ENCODE measurements around the gene PDE9A.

Gene PDE9A

DNA sequence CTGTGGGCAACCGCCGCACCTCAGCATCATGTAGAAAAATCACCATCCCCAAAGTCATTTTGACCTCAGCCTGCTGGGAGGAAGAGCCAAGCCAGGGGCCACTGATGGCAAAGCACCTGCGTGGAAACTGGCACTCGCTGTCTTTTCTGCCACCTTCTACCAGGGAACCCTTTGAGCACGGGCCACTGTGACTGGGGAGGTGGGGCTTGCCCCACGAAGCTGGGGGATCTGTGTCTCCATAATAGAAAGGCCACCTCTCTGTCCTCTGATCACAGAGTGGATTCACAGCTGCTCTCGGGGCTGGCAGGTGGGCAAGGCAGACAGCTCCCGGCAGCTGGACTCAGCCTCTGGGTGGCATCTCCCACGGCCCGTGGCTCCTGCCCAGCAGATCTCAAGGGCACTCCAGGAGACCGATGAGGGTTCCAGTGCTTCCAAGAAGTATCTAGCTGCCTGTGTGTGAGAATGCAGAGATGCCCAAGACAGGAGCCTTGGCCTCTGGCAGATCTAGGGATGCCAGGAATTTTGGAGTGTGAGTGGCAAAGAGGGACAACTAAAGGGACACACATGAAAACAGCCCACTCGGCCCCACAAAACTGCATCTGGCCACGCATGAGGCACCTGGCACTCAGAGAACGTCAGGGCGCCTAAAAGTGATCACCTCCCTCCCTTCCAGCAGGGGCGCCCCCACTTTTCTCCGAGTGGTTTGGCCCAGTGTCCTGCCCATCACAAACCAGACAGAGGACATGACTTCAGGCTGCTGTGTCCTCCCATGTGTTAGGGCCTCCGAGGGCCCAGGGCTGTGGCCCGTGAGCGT is 102.6 kb downstream of the PDE9A start:
- no peak for DNase-seq
- in situ Hi-C loops (cut with MboI; ENCODE audit: low pct_unique_long_range_greater_than_20kb, low sequenced_read_pairs) = loop anchor here (25.0 kb wide), 1 partner anchor 119 kb away; no protein-coding TSS in a partner anchor

DNA sequence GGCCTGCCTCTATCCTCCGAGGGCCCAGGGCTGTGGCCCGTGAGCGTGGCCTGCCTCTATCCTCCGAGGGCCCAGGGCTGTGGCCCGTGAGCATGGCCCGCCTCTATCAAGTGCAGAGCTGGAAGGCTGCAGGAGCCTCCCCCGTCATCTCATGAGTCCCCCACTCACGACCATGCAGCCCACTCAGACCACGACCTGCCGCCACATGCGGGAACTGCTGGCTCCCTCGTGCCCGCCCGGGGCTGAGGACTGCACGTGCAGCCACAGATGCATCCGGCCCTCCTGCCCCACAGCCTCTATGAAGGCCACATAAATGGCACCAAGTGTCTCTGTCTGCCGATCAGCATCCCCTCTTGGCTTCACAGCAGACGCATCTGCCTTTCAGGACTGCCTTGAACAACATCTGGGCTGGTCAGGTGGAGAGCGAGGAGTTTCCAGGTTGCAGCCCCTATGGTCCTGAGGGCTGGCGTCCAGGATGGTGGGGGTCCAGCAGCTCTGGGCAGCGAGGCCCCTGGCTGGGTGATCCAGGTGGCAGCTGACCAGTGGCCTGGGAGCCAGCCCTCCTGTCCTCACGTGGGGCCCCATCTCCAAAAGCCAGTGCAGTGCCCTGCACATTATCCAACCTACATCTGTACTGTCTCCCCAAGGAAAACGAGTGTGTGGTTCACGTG is 103.3 kb downstream of the PDE9A start:
- in situ Hi-C loops (cut with MboI; ENCODE audit: low pct_unique_long_range_greater_than_20kb, low sequenced_read_pairs) = loop anchor here (25.0 kb wide), 1 partner anchor 119 kb away; no protein-coding TSS in a partner anchor
- DNase-seq = no peak

- in situ Hi-C loops (cut with MboI; ENCODE audit: low pct_unique_long_range_greater_than_20kb, low sequenced_read_pairs) = loop anchor here (25.0 kb wide), 1 partner anchor 120 kb away; no protein-coding TSS in a partner anchor
- no peak for DNase-seq
These were observed 104.0 kb downstream of the PDE9A start for GRCh38 chr21:42757422-42757821.

DNA sequence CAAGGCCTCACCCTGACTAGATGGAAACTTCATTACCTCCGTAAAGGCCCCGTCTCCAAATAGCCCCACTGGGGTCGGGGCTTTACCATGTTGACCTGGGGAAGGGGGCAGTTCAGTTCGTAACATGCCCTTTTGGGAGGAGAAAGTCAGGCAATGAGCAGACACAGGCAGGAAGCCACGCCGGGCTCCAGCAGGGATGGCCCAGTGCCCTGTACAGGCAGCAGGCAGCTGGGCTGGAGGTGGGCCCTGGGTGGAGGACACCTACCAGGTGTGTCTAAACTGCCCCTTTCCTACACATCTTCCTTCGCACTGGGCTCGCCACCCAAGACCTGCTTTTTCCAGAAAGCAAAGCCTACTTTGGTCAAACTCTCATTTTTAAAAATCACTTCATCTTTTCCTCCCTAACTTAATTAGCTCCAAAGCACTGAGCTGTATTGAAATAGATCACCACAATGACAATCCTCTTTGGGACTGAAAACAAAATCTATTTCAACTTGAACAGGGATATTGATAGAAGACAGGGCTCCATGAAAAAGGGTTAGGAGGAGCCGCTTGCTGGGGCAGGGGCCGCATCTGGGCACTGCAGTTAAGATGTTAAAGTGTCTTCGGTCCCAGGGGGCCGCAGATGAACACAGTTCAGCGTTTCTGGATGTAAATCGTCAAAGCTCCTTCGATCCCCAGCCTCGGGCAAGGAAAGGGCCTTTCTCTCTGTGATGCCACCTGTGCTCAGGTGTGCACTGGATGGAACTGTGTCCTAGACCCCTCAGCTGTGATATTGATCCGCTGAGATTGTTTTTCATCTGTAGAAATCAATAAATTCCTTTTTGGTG is 104.6 kb downstream of the PDE9A start:
- DNase-seq = no peak
- in situ Hi-C loops (cut with MboI; ENCODE audit: low pct_unique_long_range_greater_than_20kb, low sequenced_read_pairs) = loop anchor here (25.0 kb wide), 1 partner anchor 121 kb away; no protein-coding TSS in a partner anchor

- DNase-seq = no peak
- in situ Hi-C loops (cut with MboI; ENCODE audit: low pct_unique_long_range_greater_than_20kb, low sequenced_read_pairs) = loop anchor here (25.0 kb wide), 1 partner anchor 122 kb away; no protein-coding TSS in a partner anchor
These were observed 105.5 kb downstream of the PDE9A start for GRCh38 chr21:42758721-42759593.

- in situ Hi-C loops (cut with MboI; ENCODE audit: low pct_unique_long_range_greater_than_20kb, low sequenced_read_pairs) = loop anchor here (25.0 kb wide), 1 partner anchor 122 kb away; no protein-coding TSS in a partner anchor
- no peak for DNase-seq
These were observed 106.1 kb downstream of the PDE9A start for GRCh38 chr21:42759594-42759927.

DNA sequence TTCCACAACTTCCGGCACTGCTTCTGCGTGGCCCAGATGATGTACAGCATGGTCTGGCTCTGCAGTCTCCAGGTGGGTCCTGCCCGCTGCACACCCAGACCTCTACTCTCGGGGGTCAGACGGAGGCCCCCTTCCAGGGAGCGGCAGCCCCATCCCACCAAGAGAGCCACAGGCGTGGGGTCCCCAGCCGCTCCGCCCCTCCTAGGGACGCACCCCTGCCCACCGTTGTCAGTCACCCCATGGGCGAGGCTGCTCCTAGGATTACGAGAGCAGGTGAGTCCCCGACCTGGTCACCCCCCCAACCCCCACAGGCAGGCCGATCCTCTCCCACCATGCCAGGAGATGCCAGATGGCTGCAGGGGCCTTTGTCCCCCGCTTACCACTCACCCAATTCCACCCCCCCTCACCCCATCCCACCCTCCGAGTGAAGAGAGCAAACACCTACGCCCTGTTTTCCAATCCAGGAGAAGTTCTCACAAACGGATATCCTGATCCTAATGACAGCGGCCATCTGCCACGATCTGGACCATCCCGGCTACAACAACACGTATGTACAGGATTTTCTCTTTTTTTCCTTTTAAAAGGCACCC is 107.0 kb downstream of the PDE9A start:
- no peak for DNase-seq

GRCh38 chr21:42760951-42761751 is 107.7 kb downstream of the PDE9A start:
- no peak for DNase-seq
- in situ Hi-C loops (cut with MboI; ENCODE audit: low pct_unique_long_range_greater_than_20kb, low sequenced_read_pairs) = loop anchor here (25.0 kb wide), 1 partner anchor 124 kb away; no protein-coding TSS in a partner anchor

More for the DNA sequence above, 107.0 kb downstream of the PDE9A start:
- in situ Hi-C loops (cut with MboI; ENCODE audit: low pct_unique_long_range_greater_than_20kb, low sequenced_read_pairs) = loop anchor here (25.0 kb wide), 1 partner anchor 123 kb away; no protein-coding TSS in a partner anchor

DNA sequence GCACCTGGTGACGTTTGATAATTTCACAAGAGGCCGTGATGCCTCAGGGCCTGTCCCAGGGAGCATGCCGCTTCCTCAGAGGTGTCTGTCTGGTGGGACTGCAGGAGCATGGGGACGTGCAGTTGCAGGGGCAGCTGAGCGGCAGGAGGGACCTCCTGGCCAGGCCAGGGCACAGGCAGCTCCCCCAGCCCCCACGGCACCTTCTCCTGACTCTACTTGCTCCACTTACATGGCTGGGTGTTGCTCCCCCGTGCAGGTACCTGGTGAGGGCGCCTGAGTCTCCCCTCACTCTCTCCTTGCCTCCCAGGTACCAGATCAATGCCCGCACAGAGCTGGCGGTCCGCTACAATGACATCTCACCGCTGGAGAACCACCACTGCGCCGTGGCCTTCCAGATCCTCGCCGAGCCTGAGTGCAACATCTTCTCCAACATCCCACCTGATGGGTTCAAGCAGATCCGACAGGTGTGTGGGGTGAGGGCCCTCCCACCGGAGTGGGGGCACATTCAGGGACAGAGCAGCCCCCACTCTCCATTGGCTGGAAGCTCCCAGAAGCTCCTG is 108.4 kb downstream of the PDE9A start:
- DNase-seq = no peak
- in situ Hi-C loops (cut with MboI; ENCODE audit: low pct_unique_long_range_greater_than_20kb, low sequenced_read_pairs) = loop anchor here (25.0 kb wide), 1 partner anchor 125 kb away; no protein-coding TSS in a partner anchor

- DNase-seq = peak; percentile 9
- in situ Hi-C loops (cut with MboI; ENCODE audit: low pct_unique_long_range_greater_than_20kb, low sequenced_read_pairs) = loop anchor here (25.0 kb wide), 1 partner anchor 127 kb away; no protein-coding TSS in a partner anchor
These were observed 110.4 kb downstream of the PDE9A start for GRCh38 chr21:42763581-42764442.

DNA sequence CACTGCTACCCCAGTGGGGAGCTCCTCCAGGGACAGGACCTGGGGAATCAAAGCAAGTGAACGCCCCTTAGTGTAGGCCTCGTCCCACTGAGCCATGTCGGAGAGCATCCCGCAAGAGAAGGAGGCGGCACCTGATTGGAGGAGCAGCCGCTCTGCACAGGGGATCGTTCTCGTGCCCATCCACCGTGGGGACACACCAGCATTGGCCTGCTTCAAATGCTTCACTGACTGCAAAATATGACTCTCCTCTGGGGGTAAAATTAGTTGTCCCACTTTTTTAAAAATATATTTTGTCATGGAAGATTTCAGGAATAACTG is 111.0 kb downstream of the PDE9A start:
- in situ Hi-C loops (cut with MboI; ENCODE audit: low pct_unique_long_range_greater_than_20kb, low sequenced_read_pairs) = loop anchor here (25.0 kb wide), 1 partner anchor 127 kb away; no protein-coding TSS in a partner anchor
- DNase-seq = no peak

DNA sequence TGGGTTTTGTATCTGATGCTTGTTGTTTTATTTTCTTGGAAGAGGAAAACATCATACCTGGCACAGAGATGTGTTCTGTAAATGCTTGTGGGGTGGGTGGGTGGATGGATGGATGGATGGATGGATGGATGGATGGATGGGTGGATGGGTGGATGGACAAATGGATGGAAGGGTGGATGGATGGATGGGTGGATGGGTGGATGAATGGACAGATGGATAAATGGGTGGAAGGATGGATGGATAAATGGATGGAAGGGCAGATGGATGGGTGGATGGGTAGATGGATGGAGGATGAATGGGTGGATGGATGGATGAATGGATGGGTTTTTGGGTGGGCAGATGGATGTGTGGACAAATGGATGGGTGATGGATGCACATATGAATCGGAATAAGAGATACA is 111.5 kb downstream of the PDE9A start:
- in situ Hi-C loops (cut with MboI; ENCODE audit: low pct_unique_long_range_greater_than_20kb, low sequenced_read_pairs) = loop anchor here (25.0 kb wide), 1 partner anchor 128 kb away; no protein-coding TSS in a partner anchor
- DNase-seq = no peak

DNA sequence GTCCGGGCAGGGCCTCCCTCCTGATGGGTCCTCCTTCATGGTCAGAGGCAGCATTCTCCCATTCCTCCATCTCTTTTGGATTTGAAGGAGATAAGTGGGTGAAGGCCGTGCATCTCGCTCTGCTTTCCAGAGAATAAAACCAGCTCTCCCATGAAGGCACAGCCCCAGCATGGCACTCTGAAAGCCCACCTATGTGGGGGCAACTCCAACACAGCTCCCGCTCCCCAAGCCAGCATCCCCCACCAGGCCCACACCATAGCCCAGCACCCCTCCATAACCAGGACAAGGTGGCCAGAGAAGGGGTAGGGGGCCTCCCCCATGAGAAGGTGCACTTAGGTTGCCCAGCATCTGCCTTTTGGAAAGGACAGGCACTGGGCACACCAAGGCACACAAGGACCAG is 112.2 kb downstream of the PDE9A start:
- DNase-seq = no peak
- in situ Hi-C loops (cut with MboI; ENCODE audit: low pct_unique_long_range_greater_than_20kb, low sequenced_read_pairs) = loop anchor here (25.0 kb wide), 1 partner anchor 128 kb away; no protein-coding TSS in a partner anchor

- in situ Hi-C loops (cut with MboI; ENCODE audit: low pct_unique_long_range_greater_than_20kb, low sequenced_read_pairs) = loop anchor here (25.0 kb wide), 1 partner anchor 130 kb away; no protein-coding TSS in a partner anchor
- DNase-seq = no peak
These were observed 113.5 kb downstream of the PDE9A start for GRCh38 chr21:42766739-42767560.

DNA sequence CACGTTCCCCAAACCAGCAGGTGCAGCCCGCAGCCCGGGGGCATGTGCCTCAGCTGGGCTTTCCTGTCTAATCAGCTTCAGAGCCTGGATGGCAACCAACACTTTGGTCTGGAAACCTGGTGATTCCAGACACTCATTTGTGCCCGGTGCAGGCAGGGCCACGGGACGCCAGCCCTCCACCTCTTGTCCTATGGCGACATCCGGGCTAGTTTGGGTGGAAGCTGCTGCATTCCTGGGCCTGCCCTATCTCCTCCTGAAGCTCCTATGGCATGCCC is 114.1 kb downstream of the PDE9A start:
- in situ Hi-C loops (cut with MboI; ENCODE audit: low pct_unique_long_range_greater_than_20kb, low sequenced_read_pairs) = loop anchor here (25.0 kb wide), 1 partner anchor 130 kb away; no protein-coding TSS in a partner anchor
- no peak for DNase-seq

Data from KBM-7 (cell line).